Stimulated activated CD4-positive, alpha-beta T cell treated with anti-CD3 and anti-CD28 coated beads, Interleukin-1b, Interleukin-23, amount 100 ng/mL, for 1 hour (primary cell): ENCODE data around the gene NKD2.
"Not testable (repeated sequence)": the region's sequence is repeated elsewhere in the genome, so short reads cannot be mapped to it uniquely, and the experiment has no call there.

ENCODE experiments used
- DNase-seq, 2 donors: peaks; one replicate each; pipeline ENCODE4 v3.0.0-alpha.2; 2020; ENCODE audit warnings: low read depth in 2 of 2

NKD2 gene

GRCh38 chr5:1058083-1058945 lies 49.7 kb downstream of the NKD2 start:
- no peak for DNase-seq

DNA sequence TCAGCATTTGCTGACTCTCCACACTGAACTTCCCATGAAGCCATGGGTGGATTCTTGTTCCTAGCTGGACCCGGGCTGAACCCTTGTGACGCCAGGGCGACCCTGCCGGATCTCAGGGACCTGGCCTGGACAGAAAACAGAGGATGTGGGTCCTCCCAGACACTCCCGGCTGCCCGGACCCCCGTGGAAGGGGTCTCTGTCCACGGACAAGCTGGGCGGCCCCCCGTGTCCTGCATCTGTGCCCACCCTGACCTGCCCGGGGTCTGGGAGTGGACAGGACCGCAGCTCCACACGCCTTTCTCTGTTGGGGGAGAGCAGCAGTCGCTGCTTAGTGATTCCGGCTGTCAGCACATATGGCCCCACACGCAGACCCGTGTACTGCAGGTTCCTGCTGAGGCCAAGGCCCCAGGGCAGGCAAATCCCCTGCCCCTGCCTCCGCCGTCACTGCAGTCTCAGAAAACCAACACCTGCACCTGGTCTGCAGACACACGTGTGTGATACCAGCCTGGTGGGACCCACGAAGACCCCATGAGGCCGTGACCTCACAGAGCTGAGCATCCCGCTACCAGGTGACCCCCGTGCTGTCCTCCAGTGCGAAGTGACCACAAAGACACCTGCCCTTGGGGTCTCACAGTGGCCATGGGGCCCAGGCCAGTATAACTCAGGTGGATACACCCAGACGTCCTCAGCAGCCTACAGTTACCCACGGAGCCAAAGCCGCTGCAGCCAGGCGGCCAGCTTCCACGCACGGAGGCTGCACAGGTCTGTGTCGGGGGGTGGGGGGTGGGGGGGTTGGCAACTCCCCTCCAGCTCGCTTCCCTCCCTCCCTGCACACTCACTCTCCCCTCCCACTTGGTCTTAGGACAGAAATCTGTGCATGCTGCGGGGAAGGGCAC lies 50.6 kb downstream of the NKD2 start:
- no peak for DNase-seq

- no peak for DNase-seq
These were observed 51.3 kb downstream of the NKD2 start for GRCh38 chr5:1059884-1060263.

DNA sequence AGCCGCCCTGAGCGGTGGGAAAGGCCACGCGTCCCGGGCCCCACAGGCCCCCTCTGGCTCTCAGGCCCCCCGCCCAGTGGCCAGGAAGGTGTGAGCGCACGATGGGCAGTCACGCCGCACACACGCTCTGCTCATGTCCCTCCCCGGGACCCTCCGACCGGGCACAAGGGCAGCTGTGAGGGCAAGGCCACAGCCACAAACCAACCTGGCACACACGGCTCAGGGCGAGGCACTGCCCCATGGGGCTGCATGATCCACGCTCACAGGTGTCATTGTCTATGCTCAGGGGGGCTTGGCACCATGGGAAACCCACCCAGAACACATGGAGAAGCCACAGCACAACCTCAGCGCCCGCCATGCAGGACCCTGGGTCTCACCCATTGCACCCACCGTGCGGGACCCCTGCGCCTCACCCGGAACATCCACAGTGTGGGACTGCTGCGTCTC lies 52.0 kb downstream of the NKD2 start:
- no peak for DNase-seq

GRCh38 chr5:1061292-1061691 lies 52.7 kb downstream of the NKD2 start:
- not testable (repeated sequence) for DNase-seq

GRCh38 chr5:1061916-1062315 lies 53.3 kb downstream of the NKD2 start:
- DNase-seq = no peak

DNA sequence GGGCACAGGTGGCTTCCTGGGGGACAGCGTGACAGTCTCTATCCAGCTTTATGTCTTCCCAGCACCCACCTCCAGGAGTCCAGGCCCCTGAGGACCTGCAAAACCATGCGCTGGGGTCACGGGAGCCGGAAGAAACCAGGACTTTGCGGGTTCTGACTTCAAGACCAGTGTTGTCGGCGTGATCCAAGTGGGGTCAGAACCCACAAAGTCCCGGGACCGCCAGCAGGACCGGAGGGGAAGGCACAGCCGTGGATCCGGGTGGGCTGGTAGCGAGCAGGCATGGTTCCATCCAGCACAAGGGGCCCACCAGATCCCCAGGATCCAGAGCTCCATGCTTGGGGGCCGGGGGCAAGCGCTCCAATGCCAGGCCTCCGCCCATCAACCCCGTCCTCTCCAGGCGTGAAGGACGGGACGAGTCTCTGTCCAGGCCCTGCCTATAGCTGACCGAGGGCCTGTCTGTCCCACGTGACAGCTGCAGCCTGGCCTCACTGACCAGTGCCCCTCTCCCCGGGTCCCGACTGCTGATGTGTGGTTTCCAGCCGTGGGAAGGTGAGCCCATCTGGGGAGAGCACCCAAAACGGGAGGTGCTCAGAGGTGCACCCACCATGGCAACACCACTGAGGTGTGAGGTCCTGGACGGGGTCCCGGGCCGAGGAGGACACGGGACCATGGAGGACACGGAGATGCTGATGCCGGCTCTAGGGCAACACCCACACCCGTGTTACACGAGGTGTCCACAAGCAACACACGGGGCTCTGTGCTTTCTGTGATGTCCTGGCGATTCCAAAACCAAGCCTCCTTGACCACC lies 54.4 kb downstream of the NKD2 start:
- DNase-seq = no peak

- no peak for DNase-seq
These were observed 55.2 kb downstream of the NKD2 start for GRCh38 chr5:1063661-1064382.

DNA sequence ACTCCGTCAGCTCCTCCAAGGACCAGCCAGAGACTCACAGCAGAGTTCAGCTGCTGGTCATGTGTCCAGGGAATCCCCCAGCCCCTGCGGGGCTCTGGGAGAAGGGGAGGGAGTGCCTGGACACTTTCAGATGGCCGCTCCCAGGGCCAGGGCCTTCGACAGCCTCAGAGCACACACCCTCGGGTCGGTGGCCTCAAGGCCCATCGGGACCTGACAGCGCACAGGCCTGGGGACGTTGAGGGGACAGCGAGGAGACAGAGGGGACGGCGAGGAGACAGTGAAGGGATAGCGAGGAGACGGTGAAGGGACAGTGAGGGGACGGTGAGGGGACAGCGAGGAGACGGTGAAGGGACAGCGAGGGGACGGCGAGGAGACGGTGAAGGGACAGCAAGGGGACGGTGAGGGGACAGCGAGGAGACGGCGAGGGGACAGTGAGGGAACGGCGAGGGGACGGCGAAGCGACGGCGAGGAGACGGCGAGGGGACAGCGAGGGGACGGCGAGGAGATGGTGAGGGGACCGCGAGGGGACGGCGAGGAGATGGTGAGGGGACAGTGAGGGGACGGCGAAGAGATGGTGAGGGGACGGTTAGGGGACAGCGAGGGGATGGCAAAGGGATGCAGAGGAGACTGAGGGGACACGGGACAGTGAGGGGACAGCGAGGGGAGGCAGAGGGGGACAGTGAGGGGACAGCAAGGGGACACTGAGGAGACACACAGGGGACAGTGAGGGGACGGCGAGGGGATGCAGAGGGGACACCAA lies 56.0 kb downstream of the NKD2 start:
- DNase-seq = no peak

DNA sequence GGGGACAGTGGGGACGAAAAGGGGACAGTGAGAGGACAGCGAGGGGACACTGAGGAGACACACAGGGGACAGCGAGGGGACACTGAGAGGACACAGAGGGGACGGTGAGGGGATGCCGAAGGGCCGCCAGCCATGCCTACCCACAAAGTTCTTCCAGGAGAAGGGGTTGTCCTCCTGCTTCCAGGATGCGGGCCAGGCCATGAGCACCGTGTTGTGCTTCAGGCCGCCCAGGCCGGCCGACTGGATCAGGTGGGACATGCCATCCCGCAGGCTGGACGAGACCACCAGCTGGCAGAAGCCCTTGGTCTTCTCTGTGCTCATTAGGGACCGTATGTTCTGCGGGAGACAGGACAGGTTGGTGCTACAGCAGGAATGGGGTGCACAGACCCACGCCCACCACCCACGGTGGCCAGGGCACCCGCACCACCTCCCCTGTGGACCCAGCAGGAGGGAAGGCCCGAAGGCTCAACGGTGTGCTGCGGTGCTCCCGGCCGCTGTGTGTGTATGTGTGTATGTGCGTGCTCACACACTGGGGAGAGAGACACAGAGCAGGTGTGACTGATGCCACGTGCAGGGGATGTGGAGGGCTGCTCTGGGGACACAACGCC lies 56.6 kb downstream of the NKD2 start:
- DNase-seq = no peak

DNA sequence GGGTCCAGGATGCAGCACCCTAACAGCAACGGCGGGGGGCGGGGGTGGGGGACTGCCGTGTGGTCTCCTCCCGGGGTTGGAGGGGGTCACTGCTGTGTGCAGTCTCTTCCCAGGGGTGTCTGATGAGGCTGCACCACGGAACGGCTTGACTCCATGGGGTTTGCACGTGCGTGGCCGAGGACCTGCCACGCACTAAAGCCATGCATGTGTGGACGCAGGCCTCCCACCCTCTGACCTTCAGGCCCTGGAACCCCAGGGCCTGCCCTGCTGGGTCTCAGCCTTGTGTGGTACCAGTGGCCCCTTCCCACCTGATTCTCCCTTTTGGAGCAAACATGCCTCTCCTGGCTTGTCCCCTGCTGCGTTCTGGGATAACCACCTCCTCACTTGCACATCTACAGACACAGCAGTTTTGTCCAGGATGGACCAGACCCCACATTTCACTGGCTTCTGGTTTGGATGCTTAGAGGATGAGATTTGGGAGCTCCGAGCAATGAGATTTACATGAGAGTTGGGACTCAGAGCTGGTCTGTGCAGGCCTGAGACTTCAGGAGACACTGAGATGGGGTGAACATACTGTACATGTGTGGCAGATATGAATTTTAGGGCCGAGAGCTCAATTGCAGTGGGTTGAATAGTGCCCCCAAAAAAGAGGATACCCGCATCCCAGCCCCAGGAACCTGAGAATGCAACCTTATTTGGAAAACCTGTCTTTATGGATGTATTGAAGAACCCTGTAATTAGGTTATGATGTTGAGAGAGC lies 57.5 kb downstream of the NKD2 start:
- no peak for DNase-seq

- no peak for DNase-seq
These were observed 58.1 kb downstream of the NKD2 start for GRCh38 chr5:1066676-1067075.

DNA sequence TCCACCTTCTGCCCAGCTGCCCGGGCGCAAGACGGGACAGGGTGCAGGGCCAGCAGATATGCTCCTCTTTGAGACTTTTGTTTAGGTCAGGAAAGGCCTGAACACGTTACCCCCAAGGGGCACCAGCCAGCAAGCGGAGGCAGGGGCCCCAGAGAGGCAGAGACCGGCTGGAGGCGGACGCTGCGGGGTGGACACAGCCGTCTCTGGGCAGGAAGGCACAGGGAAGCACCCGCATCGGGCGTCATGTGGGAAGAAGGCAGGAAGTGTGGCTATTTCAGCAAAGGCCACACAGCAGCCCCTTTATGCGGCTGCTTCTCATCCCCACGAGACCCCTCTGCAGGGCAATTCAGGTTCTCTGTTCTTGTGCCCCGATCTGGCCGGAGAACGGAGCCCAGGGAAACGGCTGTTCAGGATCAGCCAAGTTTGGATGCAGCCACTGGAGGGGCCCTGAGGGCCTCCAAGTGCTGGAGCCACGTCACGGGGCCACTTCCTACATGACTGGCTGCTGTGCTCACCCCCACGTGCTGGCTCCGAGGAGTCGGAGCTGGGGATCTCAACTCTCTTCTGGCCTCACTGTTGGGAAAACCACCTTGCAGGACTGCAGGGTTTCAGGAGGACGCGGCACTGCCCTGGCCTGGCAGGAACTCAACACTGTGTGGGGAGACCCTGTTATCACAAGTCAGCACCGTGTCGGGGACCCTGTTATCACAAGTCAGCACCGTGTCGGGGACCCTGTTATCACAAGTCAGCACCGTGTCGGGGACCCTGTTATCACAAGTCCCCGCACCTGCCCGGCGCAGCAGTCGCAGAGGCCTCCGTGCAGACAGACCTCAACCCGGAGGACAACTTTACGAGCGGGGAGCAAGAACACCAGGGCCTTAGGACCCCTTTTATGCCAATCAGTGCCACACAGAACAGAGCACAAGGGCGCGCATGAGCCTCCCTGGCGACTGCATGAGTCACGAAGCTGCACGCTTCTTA lies 58.8 kb downstream of the NKD2 start:
- no peak for DNase-seq

DNA sequence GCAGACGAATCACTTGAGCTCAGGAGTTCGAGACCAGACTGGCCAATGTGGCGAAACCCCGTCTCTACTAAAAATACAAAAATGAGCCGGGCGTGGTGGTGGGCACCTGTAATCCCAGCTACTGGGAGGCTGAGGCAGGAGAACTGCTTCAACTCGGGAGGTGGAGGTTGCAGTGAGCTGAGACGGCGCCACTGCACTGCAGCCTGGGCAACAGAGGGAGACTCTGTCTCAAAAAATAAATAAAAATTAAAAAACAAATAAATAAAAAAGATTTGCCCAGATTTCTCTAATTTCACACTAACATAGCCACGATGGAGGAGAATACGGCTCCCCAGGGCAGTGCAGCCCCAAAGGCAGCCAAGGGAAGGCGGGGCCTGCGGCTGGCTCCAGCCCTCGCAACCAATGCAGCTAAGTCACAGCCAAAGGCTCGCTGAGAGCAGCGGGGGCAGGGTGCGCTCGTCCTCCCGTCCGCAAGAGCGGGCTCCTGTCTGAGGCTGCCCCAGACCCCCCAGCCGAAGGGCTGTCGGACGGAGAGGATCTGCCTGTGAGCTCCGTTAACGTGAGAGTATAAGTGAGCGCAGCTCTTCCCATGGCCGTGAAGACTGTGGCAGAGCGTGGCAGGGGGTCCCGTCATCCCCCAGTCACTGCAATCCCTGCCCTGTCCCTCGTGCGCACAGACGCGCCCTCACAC lies 59.7 kb downstream of the NKD2 start:
- DNase-seq = no peak

- DNase-seq = no peak
These were observed 60.5 kb downstream of the NKD2 start for GRCh38 chr5:1068895-1069719.

DNA sequence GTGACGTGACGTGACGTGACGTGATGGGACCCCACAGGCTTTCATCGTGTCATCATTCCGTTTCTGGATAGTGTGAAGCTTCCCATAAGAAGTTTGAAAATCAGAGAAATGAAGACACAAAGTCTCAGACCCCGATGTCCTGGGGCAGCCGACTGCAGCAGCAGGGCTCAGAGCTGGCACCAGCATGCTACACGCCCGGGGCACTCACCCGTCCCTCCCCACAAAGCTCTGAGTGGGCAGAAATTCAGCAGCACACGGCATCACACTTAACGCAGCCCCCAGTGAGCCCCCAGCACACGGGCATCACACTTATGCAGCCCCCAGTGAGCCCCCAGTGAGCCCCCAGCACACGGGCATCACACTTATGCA lies 61.1 kb downstream of the NKD2 start:
- no peak for DNase-seq
